ENCODE results near the gene KRTAP1-4.

DNA sequence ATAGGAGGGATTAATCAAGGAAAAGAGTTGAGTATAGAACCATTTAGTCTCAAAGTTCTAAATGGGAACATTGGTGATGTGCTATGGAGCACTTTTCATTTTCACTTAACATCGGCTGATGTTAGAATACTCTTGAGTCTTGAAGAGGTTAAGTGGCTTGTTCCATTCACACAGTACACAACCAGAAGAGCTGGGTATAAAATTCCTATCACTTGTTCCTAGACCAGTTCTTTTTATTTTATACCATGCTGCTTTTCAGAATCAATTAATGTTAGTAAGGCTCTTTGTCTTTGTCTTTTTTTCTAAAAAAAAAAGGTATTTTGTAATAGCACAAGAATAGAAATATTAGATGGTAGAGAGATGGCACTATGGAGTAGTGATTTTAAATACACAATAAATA lies 13.0 kb upstream of the KRTAP1-4 start:
- TF ChIP-seq, protein P1, sequence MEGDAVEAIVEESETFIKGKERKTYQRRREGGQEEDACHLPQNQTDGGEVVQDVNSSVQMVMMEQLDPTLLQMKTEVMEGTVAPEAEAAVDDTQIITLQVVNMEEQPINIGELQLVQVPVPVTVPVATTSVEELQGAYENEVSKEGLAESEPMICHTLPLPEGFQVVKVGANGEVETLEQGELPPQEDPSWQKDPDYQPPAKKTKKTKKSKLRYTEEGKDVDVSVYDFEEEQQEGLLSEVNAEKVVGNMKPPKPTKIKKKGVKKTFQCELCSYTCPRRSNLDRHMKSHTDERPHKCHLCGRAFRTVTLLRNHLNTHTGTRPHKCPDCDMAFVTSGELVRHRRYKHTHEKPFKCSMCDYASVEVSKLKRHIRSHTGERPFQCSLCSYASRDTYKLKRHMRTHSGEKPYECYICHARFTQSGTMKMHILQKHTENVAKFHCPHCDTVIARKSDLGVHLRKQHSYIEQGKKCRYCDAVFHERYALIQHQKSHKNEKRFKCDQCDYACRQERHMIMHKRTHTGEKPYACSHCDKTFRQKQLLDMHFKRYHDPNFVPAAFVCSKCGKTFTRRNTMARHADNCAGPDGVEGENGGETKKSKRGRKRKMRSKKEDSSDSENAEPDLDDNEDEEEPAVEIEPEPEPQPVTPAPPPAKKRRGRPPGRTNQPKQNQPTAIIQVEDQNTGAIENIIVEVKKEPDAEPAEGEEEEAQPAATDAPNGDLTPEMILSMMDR (IDR thresholded peaks at IDR 0.05): no peak
- no peak for TF ChIP-seq POLR2A (IDR thresholded peaks at IDR 0.05)
